Activated T-cell treated with anti-CD3 and anti-CD28 coated beads for 48 hours (primary cell): ENCODE measurements around the gene TTLL13.
"Not testable (repeated sequence)": the region's sequence is repeated elsewhere in the genome, so short reads cannot be mapped to it uniquely, and the experiment has no call there.

Experiments used
- DNase-seq: peaks from one replicate; pipeline ENCODE4 v3.0.0-alpha.2; 2020; ENCODE audit warnings: low read depth

TTLL13 gene

GRCh38 chr15:90287101-90287500 is 37.7 kb downstream of the TTLL13 start:
- no peak for DNase-seq

GRCh38 chr15:90287946-90288345 is 38.6 kb downstream of the TTLL13 start:
- DNase-seq = no peak

DNA sequence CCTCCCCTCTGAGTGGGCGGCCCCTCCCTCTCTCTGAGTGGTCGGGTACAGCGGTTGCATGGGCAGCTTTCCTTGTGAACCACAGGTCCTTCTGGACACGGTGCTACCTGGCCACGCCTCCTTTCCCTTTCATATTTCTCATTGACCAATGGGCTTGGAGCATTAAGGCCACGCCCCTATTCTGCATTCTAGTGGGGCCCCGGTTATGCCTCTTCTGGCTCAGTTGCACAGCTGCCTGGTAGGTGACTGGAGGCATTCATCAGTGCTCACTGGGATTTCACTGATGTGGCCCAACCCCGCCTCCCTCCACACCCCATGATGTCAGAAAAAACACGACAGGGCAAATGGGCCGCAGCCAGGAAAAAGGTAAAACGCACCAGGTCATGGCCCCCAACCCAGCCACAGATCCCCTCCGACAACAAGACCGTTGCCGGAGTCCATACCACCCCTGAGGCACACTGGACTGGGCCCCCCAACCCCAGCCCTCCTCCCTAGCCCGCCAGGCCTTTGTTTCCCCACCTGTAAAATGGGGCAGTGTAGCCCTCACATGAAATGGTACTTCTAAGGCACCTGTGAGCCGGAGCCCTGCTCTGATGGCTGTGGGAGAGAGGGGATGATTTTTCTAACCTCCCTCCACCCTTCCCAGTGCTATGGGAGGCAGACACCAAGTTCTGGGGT is 42.5 kb downstream of the TTLL13 start:
- peak; percentile 13 for DNase-seq

DNA sequence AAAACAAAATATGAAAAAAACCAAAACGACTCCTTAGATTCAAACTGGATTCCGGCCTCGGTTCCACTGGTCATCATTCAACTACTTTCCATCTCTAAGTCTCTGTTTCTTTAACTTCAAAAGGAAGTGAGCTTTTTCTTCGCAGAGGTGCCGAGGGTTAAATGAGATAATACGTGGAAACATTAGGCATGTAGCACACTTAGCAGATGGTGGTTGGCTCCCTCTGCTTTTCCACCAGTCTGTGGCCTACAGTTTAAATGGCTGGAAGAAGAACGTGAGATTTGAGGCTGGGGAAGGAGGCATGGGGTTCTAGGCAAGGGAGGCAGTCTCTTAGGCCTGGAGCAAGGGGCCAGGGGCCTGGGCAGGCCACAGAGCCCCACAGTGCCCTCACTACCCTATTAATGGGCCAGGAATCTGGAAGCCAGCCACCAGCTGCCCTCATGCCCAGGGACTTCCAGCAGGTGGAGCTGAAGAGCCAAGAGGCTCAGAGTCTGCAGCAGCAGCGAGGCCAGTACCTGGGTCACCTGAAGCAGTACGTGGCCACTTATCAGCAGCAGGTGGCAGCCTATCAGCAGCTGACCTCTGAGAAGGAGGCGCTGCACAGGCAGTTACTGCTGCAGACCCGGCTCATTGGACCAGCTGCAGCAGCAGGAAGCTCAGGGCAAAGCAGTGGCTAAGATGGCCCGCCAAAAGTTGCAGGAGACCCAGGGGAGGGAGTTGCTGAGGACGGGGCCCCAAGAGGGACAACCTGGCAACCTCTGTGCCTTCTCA is 43.9 kb downstream of the TTLL13 start:
- peak; percentile 70 for DNase-seq

GRCh38 chr15:90294159-90294558 is 44.8 kb downstream of the TTLL13 start:
- DNase-seq = no peak

DNA sequence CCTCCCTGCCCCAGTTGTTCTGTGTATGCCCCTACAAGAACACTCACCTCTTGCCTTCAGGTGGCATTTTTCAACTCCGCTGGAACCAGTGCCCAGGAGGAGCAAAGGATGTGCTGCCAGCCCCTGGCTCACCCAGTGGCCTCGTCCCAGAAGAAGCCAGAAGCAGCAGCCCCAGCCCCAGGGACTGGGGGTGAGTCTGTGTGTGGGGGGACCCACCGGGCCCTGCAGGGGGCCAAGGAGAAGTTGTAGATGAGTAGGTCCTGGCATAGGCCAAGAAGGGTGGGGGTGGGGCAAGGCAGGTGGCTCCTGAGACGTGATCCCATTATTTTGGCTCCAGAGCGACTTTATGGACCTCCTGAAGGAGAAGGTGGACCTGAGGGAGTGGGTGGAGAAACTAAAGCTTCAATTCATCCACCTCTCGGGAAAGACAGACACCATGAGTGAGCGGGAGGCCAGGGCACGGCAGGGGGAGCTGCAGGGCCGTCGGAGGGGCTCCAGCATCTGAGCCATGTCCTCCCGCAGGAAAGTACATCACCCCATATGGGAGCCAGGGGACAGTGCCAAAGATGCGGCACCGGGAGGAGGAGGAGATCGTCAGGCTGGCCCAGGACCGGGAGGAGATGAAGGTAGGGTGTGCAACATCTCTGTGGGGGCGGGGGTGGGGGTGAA is 45.4 kb downstream of the TTLL13 start:
- no peak for DNase-seq

DNA sequence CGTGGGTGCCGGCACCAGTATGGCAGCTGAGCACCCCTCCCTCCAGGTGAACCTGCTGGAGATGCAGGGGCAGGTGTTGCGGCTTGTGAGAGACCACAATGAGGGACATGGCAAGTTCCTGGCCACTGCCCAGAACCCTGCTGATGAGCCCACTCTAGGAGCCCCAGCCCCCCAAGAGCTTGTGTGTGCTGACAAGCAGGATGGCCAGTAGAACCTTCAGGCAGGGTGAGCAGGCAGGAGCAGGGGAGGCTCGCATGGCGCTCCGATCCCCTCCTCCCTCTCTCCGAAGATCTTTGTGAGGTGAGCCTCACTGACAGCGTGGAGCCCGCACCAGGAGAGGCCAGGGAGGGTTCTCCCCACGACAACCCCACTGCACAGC is 45.9 kb downstream of the TTLL13 start:
- DNase-seq = no peak

- DNase-seq = not testable (repeated sequence)
Observed at GRCh38 chr15:90296316-90296884, 47.0 kb downstream of the TTLL13 start.

- no peak for DNase-seq
Observed at GRCh38 chr15:90297021-90297420, 47.7 kb downstream of the TTLL13 start.

DNA sequence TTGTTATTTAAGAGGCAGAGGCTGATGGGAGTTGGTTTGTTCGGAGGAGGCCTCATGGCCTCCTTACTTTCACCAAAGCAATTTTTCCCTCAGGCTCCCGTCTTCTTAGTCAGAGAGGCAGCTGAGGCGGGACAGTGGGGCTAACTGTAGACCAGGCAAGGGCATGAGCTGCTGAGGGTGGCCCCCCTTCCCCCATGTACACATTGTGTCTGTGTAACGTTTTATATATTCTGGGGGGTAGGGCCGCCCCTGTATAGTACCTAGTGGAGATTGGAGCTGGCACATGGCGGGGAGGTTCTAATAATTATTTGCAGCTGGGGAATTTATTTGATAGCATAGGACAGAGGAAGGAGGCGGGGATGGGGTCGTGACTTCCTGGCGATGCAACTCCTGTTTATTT is 51.2 kb downstream of the TTLL13 start:
- no peak for DNase-seq

DNA sequence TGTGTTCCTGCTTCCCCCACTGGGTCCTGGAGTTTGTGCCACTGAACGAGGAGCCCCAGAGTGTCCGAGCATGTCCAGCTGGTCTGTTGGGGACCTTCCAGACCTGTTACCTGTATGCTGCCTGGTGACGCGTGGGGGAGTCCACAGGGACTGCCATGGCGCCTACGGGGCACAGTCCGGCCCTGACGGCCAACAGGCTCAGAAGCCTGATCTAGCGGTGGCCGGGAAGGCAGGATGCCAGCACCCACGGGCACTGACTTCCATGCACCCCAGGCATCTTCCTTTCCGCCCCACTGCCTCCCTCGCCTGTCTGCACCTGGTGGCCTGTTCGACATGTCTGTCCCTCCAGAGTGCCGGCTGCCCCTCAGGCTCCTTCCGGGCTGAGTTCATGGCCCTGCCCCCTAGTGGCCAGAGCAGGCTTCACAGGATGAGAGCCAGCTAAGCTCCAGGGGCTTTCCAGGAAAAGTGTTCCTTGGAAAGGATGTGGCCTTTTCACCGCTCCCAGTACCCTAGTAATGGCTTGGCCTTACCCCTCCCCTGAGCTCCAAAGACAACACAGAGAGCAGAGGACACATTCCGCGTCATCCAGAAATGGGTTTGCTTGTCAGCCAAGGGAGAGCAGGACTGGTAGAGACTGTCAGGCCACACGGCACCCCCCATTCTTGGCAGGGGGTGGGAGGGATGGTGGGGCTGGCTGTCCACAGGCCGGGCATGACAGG is 51.8 kb downstream of the TTLL13 start:
- peak; percentile 56 for DNase-seq

GRCh38 chr15:90301707-90302300 is 52.4 kb downstream of the TTLL13 start:
- no peak for DNase-seq

DNA sequence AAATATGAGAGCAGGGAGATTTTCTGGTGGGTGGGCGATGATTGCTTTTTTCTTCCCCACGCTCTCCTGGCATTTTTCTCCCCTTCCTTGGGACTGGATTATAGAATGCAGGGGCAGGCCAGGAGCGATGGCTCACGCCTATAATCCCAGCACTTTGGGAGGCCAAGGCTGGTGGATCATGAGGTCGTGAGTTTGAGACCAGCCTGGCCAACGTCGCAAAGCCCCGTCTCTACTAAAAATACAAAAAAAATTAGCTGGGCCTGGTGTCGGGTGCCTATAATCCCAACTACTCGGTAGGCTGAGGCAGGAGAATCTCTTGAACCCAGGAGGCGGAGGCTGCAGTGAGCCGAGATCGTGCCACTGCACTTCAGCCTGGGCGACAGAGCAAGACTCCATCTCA is 56.0 kb downstream of the TTLL13 start:
- not testable (repeated sequence) for DNase-seq

- no peak for DNase-seq
Observed at GRCh38 chr15:90305932-90306331, 56.6 kb downstream of the TTLL13 start.

- DNase-seq = peak; percentile 19
Observed at GRCh38 chr15:90306560-90306959, 57.2 kb downstream of the TTLL13 start.

GRCh38 chr15:90307661-90308060 is 58.3 kb downstream of the TTLL13 start:
- no peak for DNase-seq

- no peak for DNase-seq
Observed at GRCh38 chr15:90309020-90309419, 59.7 kb downstream of the TTLL13 start.
